ACC112 (cell line): ENCODE data around the gene ITM2C.

ENCODE experiments used
- H2AFZ ChIP-seq: fragments of 200-600 bp; sonication (generic); one replicate; pipeline ENCODE4 v1.6.0; 2017; ENCODE audit warnings: antibody characterized with exemption, low read length; ENCODE audit not compliant: unreplicated experiment
- H3K27ac ChIP-seq: fragments of 200-600 bp; sonication (generic); 2 replicates; pipeline ENCODE4 v1.5.1; 2014; ENCODE audit warnings: low read depth, mild to moderate bottlenecking, antibody characterized with exemption, low read length, moderate library complexity
- H3K27me3 ChIP-seq: fragments of 200-600 bp; sonication (generic); 2 replicates; pipeline ENCODE4 v1.6.1; 2014; ENCODE audit warnings: mild to moderate bottlenecking, antibody characterized with exemption, low read length, moderate library complexity, mixed read lengths; ENCODE audit not compliant: insufficient read depth
- H3K36me3 ChIP-seq: fragments of 200-600 bp; sonication (generic); 2 replicates; pipeline ENCODE4 v1.6.1; 2016; ENCODE audit warnings: mild to moderate bottlenecking, antibody characterized with exemption, low read length, moderate library complexity, mixed read lengths; ENCODE audit not compliant: insufficient read depth
- H3K4me1 ChIP-seq: fragments of 200-600 bp; sonication (generic); one replicate; pipeline ENCODE4 v1.6.1; 2016; ENCODE audit warnings: low read length, mixed read lengths; ENCODE audit not compliant: insufficient read depth, unreplicated experiment, control insufficient read depth
- H3K4me3 ChIP-seq: fragments of 200-600 bp; sonication (generic); 2 replicates; pipeline ENCODE4 v1.5.1; 2014; ENCODE audit warnings: mild to moderate bottlenecking, low read depth, low read length
- H3K79me2 ChIP-seq: fragments of 200-600 bp; sonication (generic); one replicate; pipeline ENCODE4 v1.6.0; 2016; ENCODE audit warnings: low read length; ENCODE audit not compliant: control insufficient read depth, unreplicated experiment, insufficient read depth

ITM2C gene

DNA sequence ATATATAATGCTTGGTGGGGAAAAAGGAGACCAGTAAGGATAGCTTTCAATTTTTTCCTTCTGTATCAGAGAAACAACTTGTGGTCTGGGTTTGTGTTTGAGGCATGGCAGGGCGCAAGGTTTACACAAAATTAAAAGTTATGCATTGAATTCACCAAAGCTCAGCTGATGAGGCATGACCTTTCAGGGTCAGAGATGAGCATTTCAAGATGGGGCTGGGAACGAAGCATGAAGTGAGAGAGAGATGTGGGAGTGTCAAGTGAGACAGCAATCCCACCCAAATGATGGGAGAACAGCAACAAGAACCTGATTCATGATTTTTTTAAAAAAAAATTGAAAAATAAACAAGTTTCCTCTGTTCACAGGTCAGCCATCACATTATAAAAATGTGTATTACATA lies 55.4 kb downstream of the ITM2C start:
- no peak overlapping the region for H2AFZ ChIP-seq
- no peaks in the 10 kb centered on the region for H3K36me3 ChIP-seq
- H3K27ac ChIP-seq, result no peak overlapping the region
- H3K27me3 ChIP-seq, result peaks cover 55% of the 10 kb centered on the region
- no peaks in the 10 kb centered on the region for H3K4me1 ChIP-seq
- no peak overlapping the region for H3K4me3 ChIP-seq
- no peaks in the 10 kb centered on the region for H3K79me2 ChIP-seq

DNA sequence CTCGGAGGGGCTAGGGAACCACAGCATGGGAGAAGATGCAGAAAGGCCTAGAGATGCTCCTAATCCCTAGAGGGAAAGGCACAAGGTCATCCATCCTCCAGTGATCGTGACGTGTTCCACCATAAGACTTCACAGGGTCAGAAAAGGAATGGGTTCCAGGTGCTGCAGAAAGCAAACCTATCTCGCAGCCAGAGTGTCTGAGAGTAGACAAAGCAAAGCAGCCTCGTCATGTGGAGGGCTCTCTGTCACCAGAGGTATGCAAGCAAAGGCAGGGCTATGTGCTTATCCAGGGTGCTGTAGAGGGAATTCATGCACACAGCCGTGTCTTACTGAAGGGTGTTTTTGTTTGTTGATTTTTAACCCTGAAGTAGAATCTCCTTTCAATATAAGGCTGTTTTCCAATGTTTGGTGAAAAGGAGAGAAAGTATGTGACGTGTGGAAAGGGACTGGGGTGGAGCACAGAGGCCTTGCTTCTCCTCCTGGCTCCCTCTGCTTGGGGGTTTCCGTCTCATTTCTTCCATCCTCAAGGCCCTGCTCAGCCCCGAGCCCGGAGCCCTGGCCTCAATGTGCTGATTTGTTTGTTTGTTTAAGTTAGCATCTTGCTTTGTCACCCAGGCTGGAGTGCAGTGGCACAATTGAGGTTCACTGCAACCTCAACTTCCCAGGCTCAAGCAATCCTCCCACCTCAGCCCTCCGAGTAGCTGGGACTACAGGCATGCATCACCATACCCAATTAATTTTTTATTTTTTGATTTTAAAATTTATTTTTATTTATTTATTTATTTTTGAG lies 57.3 kb downstream of the ITM2C start:
- H2AFZ ChIP-seq, result no peak overlapping the region
- H3K27me3 ChIP-seq, result peaks cover 43% of the 10 kb centered on the region
- no peak overlapping the region for H3K4me3 ChIP-seq
- no peak overlapping the region for H3K27ac ChIP-seq
- no peaks in the 10 kb centered on the region for H3K4me1 ChIP-seq
- no peaks in the 10 kb centered on the region for H3K79me2 ChIP-seq
- H3K36me3 ChIP-seq, result no peaks in the 10 kb centered on the region

DNA sequence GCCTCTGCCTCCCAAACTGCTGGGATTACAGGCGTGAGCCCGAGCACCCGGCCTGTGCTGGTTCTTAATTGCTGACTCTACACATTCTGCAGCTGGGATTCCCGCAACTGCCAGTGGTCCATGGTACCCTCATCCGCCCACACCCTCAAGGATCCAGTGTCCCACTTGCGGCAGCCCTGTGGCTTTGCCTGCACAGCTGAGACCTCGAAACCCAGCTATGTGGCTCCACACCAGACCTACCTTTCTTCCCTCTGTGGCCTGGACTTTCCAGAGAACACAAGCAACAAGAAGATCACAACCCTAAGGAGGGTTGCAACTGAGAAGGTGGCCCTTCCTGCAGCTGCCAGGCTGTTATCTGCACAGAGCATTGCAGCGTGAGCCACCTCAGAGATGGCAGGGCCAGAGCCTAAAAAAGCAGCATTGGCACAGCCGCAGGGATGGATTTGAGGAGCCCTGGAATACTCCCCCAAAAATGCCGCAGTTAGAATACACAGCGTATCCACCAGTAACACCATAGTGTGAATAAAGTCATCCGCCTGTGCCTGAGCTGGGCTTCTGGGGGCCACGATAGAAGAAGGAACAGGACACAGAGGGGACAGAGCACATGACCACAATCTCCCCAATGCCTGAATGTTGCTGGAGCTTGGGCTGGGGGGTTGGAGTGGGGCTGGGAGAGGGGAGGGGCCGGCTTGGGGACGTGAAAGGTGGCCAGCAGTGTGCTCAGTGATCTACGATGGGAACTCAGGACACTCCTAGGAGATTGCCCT lies 58.4 kb downstream of the ITM2C start:
- Histone ChIP-seq H3K79me2 (no peaks in the 10 kb centered on the region), H3K36me3 (no peaks in the 10 kb centered on the region), H3K27ac (no peak overlapping the region), H3K4me1 (no peaks in the 10 kb centered on the region), H3K4me3 (no peak overlapping the region), H2AFZ (no peak overlapping the region), H3K27me3 (peaks cover 35% of the 10 kb centered on the region)

DNA sequence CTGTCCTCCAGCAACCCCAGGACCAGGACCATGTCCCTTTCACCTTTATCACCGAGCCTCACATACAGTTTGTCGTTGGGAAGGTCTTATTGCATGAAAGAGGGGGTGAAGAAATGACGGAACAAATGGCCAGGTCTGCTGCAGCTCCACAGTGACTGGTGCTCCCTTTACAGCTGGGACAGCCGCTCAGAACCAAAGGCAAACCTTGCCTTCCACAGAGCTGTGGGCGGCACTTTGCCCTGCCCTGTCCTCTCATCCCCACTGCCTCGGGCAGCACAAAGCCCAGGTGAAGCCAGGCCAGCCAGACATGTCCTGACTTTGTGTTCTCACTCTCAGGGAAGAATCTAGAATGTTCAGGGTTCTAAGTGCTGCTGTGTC lies 59.3 kb downstream of the ITM2C start:
- Histone ChIP-seq H3K27me3 (peaks cover 25% of the 10 kb centered on the region), H3K79me2 (no peaks in the 10 kb centered on the region), H3K27ac (no peak overlapping the region), H3K4me1 (no peaks in the 10 kb centered on the region), H3K4me3 (no peak overlapping the region), H3K36me3 (no peaks in the 10 kb centered on the region), H2AFZ (no peak overlapping the region)

DNA sequence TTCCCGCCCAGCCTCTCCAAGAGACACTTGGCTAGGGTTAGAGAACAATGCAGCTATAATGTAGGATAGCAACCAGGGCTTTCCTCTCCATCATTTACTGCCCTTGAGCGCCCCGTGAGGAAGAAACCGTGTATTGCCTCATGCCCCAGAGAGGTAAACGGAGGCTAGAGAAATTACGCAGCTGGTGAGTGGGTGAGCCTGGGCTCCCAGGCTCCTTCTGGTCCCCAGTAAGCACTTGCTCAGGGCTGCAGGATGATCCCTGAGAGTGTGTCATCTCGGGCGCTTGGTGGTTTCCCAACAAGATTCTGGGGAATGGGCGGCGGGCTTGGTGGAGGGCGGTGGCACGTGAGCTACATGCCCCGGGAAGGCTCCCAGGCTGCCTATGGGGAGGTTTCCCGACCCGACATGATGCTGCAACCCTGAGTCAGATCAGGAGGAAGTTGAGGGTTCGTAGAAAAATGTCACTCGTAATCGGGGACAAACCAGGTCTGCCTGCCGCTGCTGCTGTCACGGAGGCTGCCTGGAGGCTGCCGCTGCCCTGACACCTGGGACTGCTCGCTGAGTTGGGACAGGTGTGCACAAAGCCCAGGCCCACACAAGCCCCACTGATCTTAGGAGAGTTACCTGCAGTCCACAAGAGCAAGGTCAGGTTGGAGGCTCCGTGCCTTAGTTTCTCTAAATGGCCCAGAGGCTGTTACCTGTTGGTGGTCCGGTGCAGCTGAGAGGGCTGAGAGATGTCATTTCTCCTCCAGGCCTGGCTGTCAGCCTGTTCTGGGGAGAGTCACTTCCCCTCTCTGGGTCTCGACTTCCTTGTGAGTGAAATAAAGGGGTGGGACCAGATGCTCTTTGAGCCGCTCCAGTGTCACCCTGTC lies 60.0 kb downstream of the ITM2C start, which contains the start of gene GPR55:
GPR55 (minus strand) TSS at position 773 of the 872 bp plus-strand sequence. CDS start 14,280 bp downstream, outside the sequence.
- H3K36me3 ChIP-seq, result no peaks in the 10 kb centered on the region
- H3K27ac ChIP-seq, result no peak within 1 kb of the TSS
- H3K4me1 ChIP-seq, result no peaks in the 10 kb centered on the region
- no peak within 1 kb of the TSS for H2AFZ ChIP-seq
- H3K27me3 ChIP-seq, result peaks cover 19% of the 10 kb centered on the region
- no peak within 1 kb of the TSS for H3K4me3 ChIP-seq
- no peaks in the 10 kb centered on the region for H3K79me2 ChIP-seq

DNA sequence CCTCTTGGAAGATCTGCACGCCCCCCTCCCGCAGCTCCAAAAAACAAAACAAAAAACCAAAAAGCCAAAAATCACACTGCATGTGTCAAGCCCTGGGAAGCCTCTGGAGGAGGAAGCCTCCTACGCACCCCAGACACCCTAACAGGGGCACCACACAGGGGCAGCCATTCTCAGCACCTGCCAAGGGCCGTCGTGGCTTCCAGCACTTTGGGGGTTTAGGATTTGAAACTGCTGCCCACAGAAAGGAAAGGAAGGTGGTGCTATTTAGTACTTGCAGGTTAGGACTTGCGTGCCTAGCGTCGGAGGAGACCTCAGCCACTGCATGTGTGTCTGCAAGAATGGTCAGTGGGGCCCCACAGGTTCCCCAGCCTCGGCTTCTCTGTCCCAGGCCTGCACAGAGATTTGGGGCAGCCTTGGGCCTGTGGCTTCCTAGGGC lies 60.7 kb downstream of the ITM2C start:
- H3K4me3 ChIP-seq, result no peak overlapping the region
- H3K27ac ChIP-seq, result no peak overlapping the region
- peaks cover 14% of the 10 kb centered on the region for H3K27me3 ChIP-seq
- no peak overlapping the region for H2AFZ ChIP-seq
- no peaks in the 10 kb centered on the region for H3K36me3 ChIP-seq
- no peaks in the 10 kb centered on the region for H3K79me2 ChIP-seq
- H3K4me1 ChIP-seq, result no peaks in the 10 kb centered on the region

DNA sequence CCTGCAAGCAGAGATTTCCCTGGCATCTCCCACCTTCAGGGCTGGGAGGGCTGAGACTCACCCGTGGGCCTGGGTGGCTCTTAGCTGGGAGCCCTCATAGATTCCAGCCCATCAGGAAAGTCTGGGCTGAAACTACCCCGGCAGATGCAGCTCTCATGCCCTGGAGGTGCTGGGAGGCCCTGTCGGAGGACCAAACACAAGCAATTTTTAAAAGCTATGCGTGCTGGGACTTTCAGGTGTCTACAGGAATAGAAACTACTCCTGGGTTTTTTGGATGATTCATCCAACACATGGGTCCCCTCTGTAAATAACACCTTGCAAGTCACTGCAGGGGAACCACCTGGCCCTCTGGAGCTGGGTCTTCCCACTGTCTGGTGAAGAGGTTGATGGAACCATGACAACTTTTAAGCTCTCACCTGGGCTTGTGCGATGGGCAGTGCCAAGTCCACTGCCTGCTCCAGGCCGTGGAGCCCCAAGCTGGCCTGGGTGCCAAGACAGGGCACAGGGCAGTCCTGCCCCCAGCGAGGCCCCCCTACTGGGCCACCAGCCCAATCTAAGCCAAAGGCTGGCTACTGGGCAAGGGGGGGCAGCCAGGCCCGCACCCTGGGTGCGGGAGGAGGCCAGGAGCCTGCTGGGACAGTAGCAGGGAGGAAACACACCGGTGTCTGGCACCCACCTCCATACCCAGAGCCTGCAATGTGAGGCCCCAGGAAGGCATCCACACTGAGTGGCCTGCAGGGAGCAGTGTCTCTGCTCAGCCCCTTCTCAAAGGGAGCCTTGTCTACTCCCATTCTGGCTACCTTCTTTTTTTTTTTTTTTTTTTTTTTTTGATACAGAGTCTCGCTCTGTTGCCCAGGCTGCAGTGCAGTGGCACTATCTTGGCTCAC lies 61.4 kb downstream of the ITM2C start:
- H3K36me3 ChIP-seq, result no peaks in the 10 kb centered on the region
- H3K79me2 ChIP-seq, result no peaks in the 10 kb centered on the region
- H3K27me3 ChIP-seq, result peaks cover 10% of the 10 kb centered on the region; the same call in 1 of the 2 replicates
- H3K27ac ChIP-seq, result no peak overlapping the region
- H2AFZ ChIP-seq, result no peak overlapping the region
- no peak overlapping the region for H3K4me3 ChIP-seq
- H3K4me1 ChIP-seq, result no peaks in the 10 kb centered on the region

DNA sequence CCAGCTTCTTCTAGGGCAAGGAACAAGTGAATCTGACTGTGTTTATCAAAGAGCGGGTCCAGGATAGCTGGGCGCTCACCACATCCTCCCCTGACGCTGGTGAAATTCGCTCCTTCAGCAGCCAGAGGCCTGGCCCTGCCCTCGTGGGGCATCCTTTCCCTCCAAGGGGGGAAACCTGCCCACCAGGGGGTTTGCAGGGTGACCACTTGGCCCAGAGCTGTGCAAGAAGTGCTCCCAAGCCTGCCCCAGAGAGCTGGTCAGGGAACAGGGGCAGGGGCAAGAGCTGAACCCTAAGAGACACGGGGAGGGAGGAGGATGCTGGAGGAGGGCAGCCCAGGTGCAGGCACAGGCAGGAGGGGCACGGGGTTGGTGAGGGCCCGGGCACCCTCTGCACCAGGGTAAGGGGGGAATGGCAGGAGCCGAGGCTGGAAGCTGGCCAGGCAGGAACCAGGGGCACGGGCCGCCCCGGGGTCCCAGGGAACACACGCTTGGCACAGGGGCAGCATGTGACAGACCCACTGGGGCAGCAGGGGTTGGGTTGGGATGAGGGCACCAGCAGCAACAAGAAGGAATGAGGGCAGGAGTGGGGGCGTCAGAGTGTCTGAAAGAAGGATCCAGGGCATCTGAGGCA lies 63.1 kb downstream of the ITM2C start:
- Histone ChIP-seq H3K4me3 (no peak overlapping the region), H3K27me3 (peaks cover 10% of the 10 kb centered on the region; the same call in 1 of the 2 replicates), H2AFZ (no peak overlapping the region), H3K36me3 (no peaks in the 10 kb centered on the region), H3K79me2 (no peaks in the 10 kb centered on the region), H3K4me1 (peaks cover 9% of the 10 kb centered on the region), H3K27ac (no peak overlapping the region)
